IMR-90 (cell line): ENCODE data around the gene MAS1. TPM values are rescaled to one million over a fixed set of nuclear protein-coding genes. Genes with fewer than 3 reads are reported as not detected.

Source experiments
- ATAC-seq: fragments of 200-7000 bp; cut with Tn5 transposase; 2 replicates; pipeline ENCODE4 v1.9.1; 2020; ENCODE audit warnings: low read depth, mild to moderate bottlenecking, moderate library complexity
- BruUV-seq: library from RNA; stranded (reverse); fragments of 400-500 nt; replicated peaks from 2 replicates; lab custom pipeline; 2021; lab: Mats Ljungman, UMichigan
- CTCF ChIA-PET: fragments of 300-600 bp; formaldehyde crosslinking; extraction: SDS; loops from one replicate; lab custom pipeline; 2021; ENCODE audit warnings: antibody characterized with exemption; lab: Yijun Ruan, JAX
- POLR2A ChIA-PET: fragments of 300-600 bp; sonication (Branson Sonifier 250); formaldehyde crosslinking; loops from one replicate; lab custom pipeline; 2022; ENCODE audit warnings: antibody characterized with exemption; ENCODE audit not compliant: unreplicated experiment; lab: Charles Lee
- DNase-seq: peaks from one replicate; pipeline ENCODE4 v3.0.0; 2013
- H2AFZ ChIP-seq: replicated peaks from 2 replicates; pipeline ENCODE3; 2013; ENCODE audit warnings: low read length, mild to moderate bottlenecking; ENCODE audit not compliant: poor library complexity
- H2AK5ac ChIP-seq: 2 replicates; pipeline ENCODE4 v1.6.1; 2013; ENCODE audit warnings: low read depth, low read length, inconsistent platforms
- H2AK9ac ChIP-seq: replicated peaks from 2 replicates; pipeline ENCODE3; 2013; ENCODE audit warnings: mild to moderate bottlenecking, low read depth, low read length, moderate library complexity; ENCODE audit not compliant: poor library complexity
- H2BK120ac ChIP-seq: 2 replicates; pipeline ENCODE4 v1.6.1; 2013; ENCODE audit warnings: low read depth, low read length, inconsistent platforms
- H2BK15ac ChIP-seq: 3 replicates; pipeline ENCODE4 v1.6.1; 2013; ENCODE audit warnings: low read depth, low read length, inconsistent platforms
- H2BK20ac ChIP-seq: 2 replicates; pipeline ENCODE4 v1.6.1; 2013; ENCODE audit warnings: low read depth, mild to moderate bottlenecking, inconsistent platforms, low read length, moderate library complexity
- H2BK5ac ChIP-seq: 2 replicates; pipeline ENCODE4 v1.6.1; 2013; ENCODE audit warnings: mild to moderate bottlenecking, low read depth, low read length, inconsistent platforms; ENCODE audit not compliant: poor library complexity, severe bottlenecking
- H3K14ac ChIP-seq: replicated peaks from 2 replicates; pipeline ENCODE4 v1.6.1; 2013; ENCODE audit warnings: low read depth, low read length, inconsistent platforms
- H3K18ac ChIP-seq: 2 replicates; pipeline ENCODE4 v1.6.1; 2013; ENCODE audit warnings: low read depth, low read length, control low read depth
- H3K23ac ChIP-seq: 2 replicates; pipeline ENCODE4 v1.6.1; 2013; ENCODE audit warnings: low read depth, low read length, inconsistent platforms
- H3K27ac ChIP-seq: 2 replicates; pipeline ENCODE4 v1.5.1; 2013; ENCODE audit warnings: mild to moderate bottlenecking, control low read depth, low read length; ENCODE audit not compliant: insufficient read depth
- H3K27me3 ChIP-seq: 2 replicates; pipeline ENCODE4 v1.6.1; 2013; ENCODE audit warnings: low read length; ENCODE audit not compliant: control insufficient read depth, insufficient read depth
- H3K36me3 ChIP-seq: 2 replicates; pipeline ENCODE4 v1.6.1; 2013; ENCODE audit warnings: low read length, mixed read lengths; ENCODE audit not compliant: control insufficient read depth, insufficient read depth
- H3K4ac ChIP-seq: 2 replicates; pipeline ENCODE4 v1.6.1; 2013; ENCODE audit warnings: low read depth, low read length, inconsistent platforms
- H3K4me1 ChIP-seq: 2 replicates; pipeline ENCODE4 v1.6.1; 2013; ENCODE audit warnings: low read length, mixed read lengths; ENCODE audit not compliant: control insufficient read depth, insufficient read depth
- H3K4me2 ChIP-seq: 2 replicates; pipeline ENCODE4 v1.6.1; 2013; ENCODE audit warnings: low read depth, mild to moderate bottlenecking, control low read depth, low read length, moderate library complexity
- H3K4me3 ChIP-seq: 2 replicates; pipeline ENCODE4 v1.5.1; 2013; ENCODE audit warnings: low read depth, mild to moderate bottlenecking, control low read depth, low read length, moderate library complexity; ENCODE audit not compliant: insufficient read depth
- H3K56ac ChIP-seq: 2 replicates; pipeline ENCODE4 v1.6.1; 2013; ENCODE audit warnings: low read length, inconsistent platforms; ENCODE audit not compliant: insufficient read depth; ENCODE audit errors: extremely low read depth
- H3K79me1 ChIP-seq, 2 experiments: 2 replicates each; pipeline ENCODE4 v1.6.1; 2013; ENCODE audit warnings: low read length in 2 of 2, inconsistent platforms in 1 of 2, low read depth in 1 of 2
- H3K9ac ChIP-seq: 2 replicates; pipeline ENCODE4 v1.6.1; 2013; ENCODE audit warnings: low read depth, low read length, control low read depth
- H3K9me1 ChIP-seq: 2 replicates; pipeline ENCODE4 v1.6.1; 2013; ENCODE audit warnings: low read length, inconsistent platforms; ENCODE audit not compliant: insufficient read depth
- H3K9me3 ChIP-seq: 2 replicates; pipeline ENCODE4 v1.6.1; 2013; ENCODE audit warnings: low read length; ENCODE audit not compliant: control insufficient read depth, insufficient read depth
- H4K20me1 ChIP-seq: 2 replicates; pipeline ENCODE4 v1.6.1; 2013; ENCODE audit warnings: low read length, inconsistent platforms; ENCODE audit not compliant: insufficient read depth
- H4K5ac ChIP-seq: 2 replicates; pipeline ENCODE4 v1.6.1; 2013; ENCODE audit warnings: mild to moderate bottlenecking, low read depth, low read length, control low read depth
- H4K8ac ChIP-seq, 2 experiments: 2 replicates each; pipeline ENCODE4 v1.6.1; 2013; ENCODE audit warnings: low read depth in 2 of 2, low read length in 2 of 2, control low read depth in 1 of 2, inconsistent platforms in 1 of 2
- H4K91ac ChIP-seq: 2 replicates; pipeline ENCODE4 v1.6.1; 2013; ENCODE audit warnings: low read depth, low read length, inconsistent platforms; ENCODE audit not compliant: insufficient read depth
- MXI1 ChIP-seq: IDR thresholded peaks from 2 replicates; pipeline ENCODE4 v1.6.1; 2012; ENCODE audit warnings: low read depth, mild to moderate bottlenecking, low read length, moderate library complexity, borderline replicate concordance
- WGBS, 2 experiments: methylation state at CpG; one replicate each; pipeline versions ENCODE4 v1.1.5 to v1.1.7; 2013; ENCODE audit warnings: missing lambda C conversion rate in 2 of 2; ENCODE audit not compliant: insufficient read length in 1 of 2; ENCODE audit errors: extremely low coverage in 2 of 2; 5-methylcytosine and 5-hydroxymethylcytosine counted together
- dilution Hi-C: fragments of 300-500 bp; cut with HindIII; formaldehyde crosslinking; loops from one replicate; pipeline ENCODE4 v1.14.3; 2018; ENCODE audit warnings: low sequenced_read_pairs; ENCODE audit not compliant: unreplicated experiment
- in situ Hi-C: fragments of 300-500 bp; cut with MboI; formaldehyde crosslinking; loops from 3 replicates; pipeline ENCODE4 v1.14.3; 2019; ENCODE audit warnings: low sequenced_read_pairs, inconsistent platforms, mixed read lengths
- intact Hi-C: fragments of 100-400 bp; cut with micrococcal nuclease; formaldehyde crosslinking; loops from 2 replicates; pipeline ENCODE4 v1.10.0; 2022
- polyA plus RNA-seq, 3 experiments: library from polyadenylated mRNA; depleted of rRNA; stranded (reverse); fragments of >200 nt; gene quantifications; 2 replicates each; pipeline ENCODE4 v1.2.3, GENCODE V29; 2012; ENCODE audit warnings: low replicate concordance in 1 of 3
- total RNA-seq: library from RNA; depleted of rRNA; stranded (reverse); fragments of >200 nt; gene quantifications from 2 replicates; pipeline ENCODE4 v1.2.3, GENCODE V29; 2012
- TF ChIP-seq, protein P1 (sequence below): fragments of 150-350 bp; IDR thresholded peaks from 2 replicates; pipeline ENCODE4 v1.6.1; 2017; ENCODE audit warnings: mild to moderate bottlenecking, antibody characterized with exemption, low read length, low read depth
- TF ChIP-seq, protein P2 (sequence below): conservative IDR thresholded peaks from 2 replicates; pipeline ENCODE4 v1.5.1; 2012; ENCODE audit warnings: mild to moderate bottlenecking, low read depth, low read length, improper control_type of control experiment
- TF ChIP-seq, protein P3 (sequence below): fragments of 150-350 bp; IDR thresholded peaks from 2 replicates; pipeline ENCODE4 v1.6.1; 2016; ENCODE audit warnings: low read depth, mild to moderate bottlenecking, low read length, moderate library complexity, borderline replicate concordance

Gene MAS1
- total and polyA plus RNA-seq, 2 of the 4 experiments (the other 2 are of a cell fraction) = under 0.01 TPM; not detected in 1

DNA sequence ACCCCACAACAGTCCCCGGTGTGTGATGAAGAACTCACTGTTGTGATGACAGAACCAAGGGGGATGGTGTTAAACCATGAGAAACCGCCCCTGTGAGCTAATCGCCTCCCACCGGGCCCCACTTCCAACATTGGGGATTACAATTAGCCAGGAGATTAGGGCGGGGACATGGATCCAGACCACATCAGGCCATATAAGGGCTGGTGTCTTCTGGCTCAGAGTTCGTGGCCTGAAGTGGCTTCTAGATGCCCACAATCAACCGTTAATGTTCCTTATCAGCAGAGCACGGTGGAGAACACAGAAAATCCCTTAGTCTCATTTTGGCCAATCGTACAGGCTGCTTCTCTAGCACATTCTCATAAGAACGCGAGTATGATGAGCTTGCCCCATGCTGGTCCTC lies 10.9 kb upstream of the MAS1 start:
- H3K4ac ChIP-seq = no peak overlapping the region
- ATAC-seq = no peak
- no peak overlapping the region for H2BK15ac ChIP-seq
- H3K79me1 ChIP-seq = no peaks in the 10 kb centered on the region
- no peak overlapping the region for H3K27ac ChIP-seq
- no peak overlapping the region for H3K14ac ChIP-seq
- no peaks in the 10 kb centered on the region for H4K20me1 ChIP-seq
- no peak overlapping the region for H2AK9ac ChIP-seq
- H2AK5ac ChIP-seq = no peak overlapping the region
- H3K9me1 ChIP-seq = no peaks in the 10 kb centered on the region
- H3K23ac ChIP-seq = no peak overlapping the region
- no peaks in the 10 kb centered on the region for H3K36me3 ChIP-seq
- no peak overlapping the region for H3K18ac ChIP-seq
- no peaks in the 10 kb centered on the region for H3K9me3 ChIP-seq
- CTCF ChIA-PET = no interaction called here
- H2AFZ ChIP-seq = no peak overlapping the region
- H2BK120ac ChIP-seq = no peak overlapping the region
- H3K4me1 ChIP-seq = no peaks in the 10 kb centered on the region; the same call in 1 of the 2 replicates
- no peak overlapping the region for H3K56ac ChIP-seq
- in situ Hi-C loops (no loop called here), intact Hi-C loops (no loop called here), dilution Hi-C loops (no loop called here)
- no peak overlapping the region for H4K5ac ChIP-seq
- WGBS, 2 experiments = 69% methylated on average over 5 of the region's 11 CpGs; no CpG with 5 or more reads in 1 of the 2 experiments
- H4K91ac ChIP-seq = no peak overlapping the region
- H2BK5ac ChIP-seq = no peak overlapping the region
- H3K4me2 ChIP-seq = no peak overlapping the region
- no TSS peak for BruUV-seq
- no peak for DNase-seq
- TF ChIP-seq, protein P1, sequence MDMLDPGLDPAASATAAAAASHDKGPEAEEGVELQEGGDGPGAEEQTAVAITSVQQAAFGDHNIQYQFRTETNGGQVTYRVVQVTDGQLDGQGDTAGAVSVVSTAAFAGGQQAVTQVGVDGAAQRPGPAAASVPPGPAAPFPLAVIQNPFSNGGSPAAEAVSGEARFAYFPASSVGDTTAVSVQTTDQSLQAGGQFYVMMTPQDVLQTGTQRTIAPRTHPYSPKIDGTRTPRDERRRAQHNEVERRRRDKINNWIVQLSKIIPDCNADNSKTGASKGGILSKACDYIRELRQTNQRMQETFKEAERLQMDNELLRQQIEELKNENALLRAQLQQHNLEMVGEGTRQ = no peak
- TF ChIP-seq MXI1 = no peak
- TF ChIP-seq, protein P2, sequence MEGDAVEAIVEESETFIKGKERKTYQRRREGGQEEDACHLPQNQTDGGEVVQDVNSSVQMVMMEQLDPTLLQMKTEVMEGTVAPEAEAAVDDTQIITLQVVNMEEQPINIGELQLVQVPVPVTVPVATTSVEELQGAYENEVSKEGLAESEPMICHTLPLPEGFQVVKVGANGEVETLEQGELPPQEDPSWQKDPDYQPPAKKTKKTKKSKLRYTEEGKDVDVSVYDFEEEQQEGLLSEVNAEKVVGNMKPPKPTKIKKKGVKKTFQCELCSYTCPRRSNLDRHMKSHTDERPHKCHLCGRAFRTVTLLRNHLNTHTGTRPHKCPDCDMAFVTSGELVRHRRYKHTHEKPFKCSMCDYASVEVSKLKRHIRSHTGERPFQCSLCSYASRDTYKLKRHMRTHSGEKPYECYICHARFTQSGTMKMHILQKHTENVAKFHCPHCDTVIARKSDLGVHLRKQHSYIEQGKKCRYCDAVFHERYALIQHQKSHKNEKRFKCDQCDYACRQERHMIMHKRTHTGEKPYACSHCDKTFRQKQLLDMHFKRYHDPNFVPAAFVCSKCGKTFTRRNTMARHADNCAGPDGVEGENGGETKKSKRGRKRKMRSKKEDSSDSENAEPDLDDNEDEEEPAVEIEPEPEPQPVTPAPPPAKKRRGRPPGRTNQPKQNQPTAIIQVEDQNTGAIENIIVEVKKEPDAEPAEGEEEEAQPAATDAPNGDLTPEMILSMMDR = no peak
- TF ChIP-seq, protein P3, sequence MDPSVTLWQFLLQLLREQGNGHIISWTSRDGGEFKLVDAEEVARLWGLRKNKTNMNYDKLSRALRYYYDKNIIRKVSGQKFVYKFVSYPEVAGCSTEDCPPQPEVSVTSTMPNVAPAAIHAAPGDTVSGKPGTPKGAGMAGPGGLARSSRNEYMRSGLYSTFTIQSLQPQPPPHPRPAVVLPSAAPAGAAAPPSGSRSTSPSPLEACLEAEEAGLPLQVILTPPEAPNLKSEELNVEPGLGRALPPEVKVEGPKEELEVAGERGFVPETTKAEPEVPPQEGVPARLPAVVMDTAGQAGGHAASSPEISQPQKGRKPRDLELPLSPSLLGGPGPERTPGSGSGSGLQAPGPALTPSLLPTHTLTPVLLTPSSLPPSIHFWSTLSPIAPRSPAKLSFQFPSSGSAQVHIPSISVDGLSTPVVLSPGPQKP = no peak
- no peak overlapping the region for H2BK20ac ChIP-seq
- POLR2A ChIA-PET = no interaction called here
- peaks cover 10% of the 10 kb centered on the region for H3K27me3 ChIP-seq
- H3K4me3 ChIP-seq = no peak overlapping the region
- H3K9ac ChIP-seq = no peak overlapping the region
- no peak overlapping the region for H4K8ac ChIP-seq
